SU-DHL-6 (cell line): ENCODE measurements around the gene ITPK1.

Source experiments
- CTCF ChIP-seq: fragments of 200-600 bp; sonication (generic); IDR thresholded peaks from one replicate; pipeline ENCODE4 v1.5.1; 2017; ENCODE audit warnings: antibody characterized with exemption, mild to moderate bottlenecking, low read length, moderate library complexity; ENCODE audit not compliant: insufficient read depth, poor library complexity, severe bottlenecking
- EZH2phosphoT487 ChIP-seq: fragments of 200-600 bp; sonication (generic), shearing (Covaris generic); conservative IDR thresholded peaks from 2 replicates; pipeline ENCODE4 v1.6.1; 2018; ENCODE audit warnings: mild to moderate bottlenecking, antibody characterized with exemption, low read length, moderate library complexity, mixed read lengths

GRCh38 chr14:93084866-93085857, 30.6 kb downstream of the ITPK1 start:
- TF ChIP-seq CTCF (no peak), EZH2phosphoT487 (no peak)
